WI38 (cell line): ENCODE results near the gene LNPK.

Experiments
- H3K4me3 ChIP-seq: 2 replicates; pipeline ENCODE4 v1.5.1; 2011; ENCODE audit warnings: low read depth, mild to moderate bottlenecking, control low read depth, low read length
- CTCF ChIP-seq: IDR thresholded peaks from 2 replicates; pipeline ENCODE4 v1.5.1; 2012; ENCODE audit warnings: low read depth, mild to moderate bottlenecking, control low read depth, low read length

LNPK gene

DNA sequence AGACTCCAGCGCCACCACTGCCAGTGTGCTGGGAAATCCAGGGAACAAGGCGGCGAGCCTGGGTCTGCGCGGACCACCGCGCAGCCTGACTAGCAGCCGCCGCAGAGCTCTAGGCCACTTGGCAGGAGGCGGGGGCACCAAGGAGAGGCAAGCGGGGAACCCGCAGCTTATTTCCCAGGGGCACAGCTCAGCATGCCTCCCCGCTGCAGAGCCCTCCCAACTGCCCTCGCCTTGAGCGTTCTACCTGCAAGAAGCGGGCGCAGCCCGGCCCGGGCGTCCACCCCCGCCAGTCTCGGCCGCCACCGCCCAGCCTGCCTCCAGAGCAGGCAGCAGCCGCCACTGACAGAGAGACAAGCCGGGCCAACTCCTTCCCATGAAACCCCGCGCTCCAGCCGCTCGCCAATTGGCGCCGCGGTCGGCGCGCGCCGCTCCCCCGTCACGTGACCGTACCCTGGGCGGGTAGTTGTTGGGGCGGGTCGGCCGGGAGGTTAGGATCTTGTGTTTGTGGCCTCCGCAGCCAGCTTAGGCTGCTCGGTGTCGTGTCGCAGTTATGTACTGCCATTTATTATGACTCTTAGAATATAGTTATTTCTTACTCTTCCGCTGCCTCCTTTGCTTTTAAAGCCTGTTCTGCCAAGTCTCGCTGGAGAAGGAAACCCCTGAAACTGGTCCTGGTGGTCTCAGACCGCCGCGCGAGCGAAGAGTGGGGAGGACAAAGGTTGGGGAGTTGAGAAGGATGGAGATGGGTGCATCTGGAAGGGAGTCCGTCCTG is at the start of gene LNPK:
TSS of gene LNPK (minus strand) at position 352 of the 772 bp plus-strand sequence. CDS start 6,683 bp downstream, outside the sequence.
- TF ChIP-seq CTCF: no peak

GRCh38 chr2:176039375-176039774 is 37.3 kb upstream of the LNPK start:
- no peak for TF ChIP-seq CTCF
- no peak overlapping the region for H3K4me3 ChIP-seq

More for the DNA sequence above, at the start of gene LNPK:
- H3K4me3 ChIP-seq: peak within 1 kb of the TSS; percentile 95

DNA sequence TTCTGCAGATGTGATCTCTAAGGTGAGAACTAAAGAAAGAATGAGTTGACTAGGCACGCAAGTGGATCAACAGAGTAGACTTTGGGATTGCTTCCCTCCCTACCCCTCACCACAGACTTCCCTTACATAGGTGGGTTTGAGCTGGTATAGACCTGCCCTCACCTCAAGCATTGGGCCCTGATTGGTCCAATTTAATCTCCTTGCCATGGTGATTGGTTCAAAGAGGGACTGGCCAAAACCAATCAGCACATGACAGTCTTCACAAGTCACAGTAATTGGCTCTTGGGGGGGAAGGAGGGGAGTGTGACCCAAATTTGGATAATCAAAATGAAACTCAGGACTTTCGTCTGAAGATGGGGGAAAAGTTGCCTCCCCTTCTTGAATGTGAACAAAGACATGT is 36.6 kb upstream of the LNPK start:
- no peak overlapping the region for H3K4me3 ChIP-seq
- no peak for TF ChIP-seq CTCF

DNA sequence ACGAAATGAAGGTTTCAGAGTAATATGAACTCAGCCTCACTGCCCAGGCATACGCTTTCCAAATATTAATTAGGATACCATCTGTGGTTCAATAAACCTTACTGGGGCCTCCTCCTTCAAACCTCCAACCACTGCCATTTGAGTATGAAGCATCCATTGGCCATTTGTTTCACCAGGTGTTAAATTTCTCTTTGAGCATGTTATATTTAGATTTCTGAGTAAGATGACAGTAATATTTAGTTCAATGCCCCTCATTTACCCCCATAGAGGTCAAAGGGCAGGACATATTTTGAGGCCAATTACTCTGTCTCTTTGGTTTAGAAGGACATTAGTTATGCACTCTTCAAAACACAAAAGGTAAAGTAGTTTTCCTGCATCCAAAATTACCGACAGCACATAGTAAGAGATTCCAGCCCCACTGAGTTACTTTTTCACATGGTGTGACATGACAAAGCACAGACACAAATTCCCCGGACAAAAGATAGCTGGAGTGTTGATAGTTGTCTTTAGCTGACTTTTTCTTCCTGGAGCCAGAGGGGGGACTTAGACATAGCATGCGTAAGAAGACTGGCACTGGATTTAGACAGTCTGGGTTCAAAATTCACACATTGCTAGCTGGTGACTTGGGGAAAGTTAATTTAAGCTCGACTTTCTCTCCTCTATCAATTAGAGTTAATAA is 33.1 kb upstream of the LNPK start:
- no peak for TF ChIP-seq CTCF
- H3K4me3 ChIP-seq: no peak overlapping the region

GRCh38 chr2:176027806-176028205 is 25.7 kb upstream of the LNPK start:
- TF ChIP-seq CTCF: no peak

DNA sequence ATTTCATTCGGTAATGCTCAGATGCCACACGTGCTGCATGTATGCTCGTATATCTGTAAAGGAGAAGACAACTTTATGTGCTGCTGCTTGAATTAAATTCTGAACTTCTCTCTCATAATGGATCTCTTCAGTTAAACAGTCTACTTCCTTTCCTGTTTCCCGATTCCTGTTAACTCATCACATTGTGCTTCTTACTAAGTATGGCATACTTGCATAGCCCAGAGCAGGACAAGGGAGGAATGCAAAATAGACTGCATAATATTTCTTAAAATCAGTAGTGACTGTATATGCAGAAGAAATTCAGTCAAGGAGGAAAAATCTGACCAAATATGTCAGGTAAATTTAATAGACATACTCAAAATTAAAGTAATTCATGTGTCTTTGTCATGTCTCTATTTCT is 23.9 kb upstream of the LNPK start:
- no peak for TF ChIP-seq CTCF

More at GRCh38 chr2:176027806-176028205, 25.7 kb upstream of the LNPK start:
- H3K4me3 ChIP-seq: no peak overlapping the region

GRCh38 chr2:176024083-176024482 is 22.0 kb upstream of the LNPK start:
- no peak overlapping the region for H3K4me3 ChIP-seq
- no peak for TF ChIP-seq CTCF

More for the DNA sequence above, 23.9 kb upstream of the LNPK start:
- no peak overlapping the region for H3K4me3 ChIP-seq
